HepG2 (cell line): ENCODE results near the gene GARS1. TPM values are rescaled to one million over a fixed set of nuclear protein-coding genes. Genes with fewer than 3 reads are reported as not detected.

Experiments
- LCORL ChIP-seq, 2 experiments: fragments of 450-650 bp in 1 of 2; sonication (generic) in 1 of 2; formaldehyde crosslinking in 1 of 2; IDR thresholded peaks; 2 replicates each; pipeline versions ENCODE4 v1.5.0 to v1.6.1; 2017 to 2020; ENCODE audit warnings: antibody characterized with exemption in 1 of 2, missing genetic modification reagents in 1 of 2
- ZNF652 ChIP-seq: IDR thresholded peaks from 2 replicates; pipeline ENCODE4 v1.6.1; 2016; ENCODE audit warnings: low read depth, borderline replicate concordance
- ZNF816 ChIP-seq: sonication (generic); formaldehyde crosslinking; IDR thresholded peaks from 2 replicates; pipeline ENCODE4 v1.8.0; 2022; ENCODE audit warnings: missing genetic modification reagents, mild to moderate bottlenecking, borderline replicate concordance
- polyA plus RNA-seq, 8 experiments: library from polyadenylated mRNA; depleted of rRNA in 3 of 8; stranded (reverse) in 7 of 8; unstranded in 1 of 8; fragments of >200 nt; fragmentation: Illumina TruSeq in 4 of 8; extraction: Trizol in 4 of 8; gene quantifications; 2 replicates each; pipeline versions ENCODE4 v1.2.1 to v1.2.3, GENCODE V29; 2011 to 2016; ENCODE audit warnings: low read depth in 4 of 8, missing spikeins in 1 of 8, mixed read lengths in 1 of 8; ENCODE audit not compliant: insufficient read depth in 1 of 8
- total RNA-seq, 5 experiments: library from RNA; depleted of rRNA; stranded (reverse); fragments of >200 nt; fragmentation: Illumina TruSeq; extraction: Trizol; gene quantifications; 2 replicates each; pipeline ENCODE4 v1.2.3, GENCODE V29; 2016; ENCODE audit warnings: low read depth in 1 of 5
- TF ChIP-seq, protein P1 (sequence below), 2 experiments: fragments of 450-650 bp in 1 of 2; sonication (generic) in 1 of 2; formaldehyde crosslinking in 1 of 2; IDR thresholded peaks; 2 replicates each; pipeline versions ENCODE4 v1.6.1 to v1.8.0; 2016 to 2022; ENCODE audit warnings: antibody characterized with exemption in 1 of 2, mild to moderate bottlenecking in 1 of 2, missing genetic modification reagents in 1 of 2
- TF ChIP-seq, protein P2 (sequence below): sonication (generic); formaldehyde crosslinking; IDR thresholded peaks from 2 replicates; pipeline ENCODE4 v1.4.0; 2020; ENCODE audit warnings: mild to moderate bottlenecking, missing genetic modification reagents, borderline replicate concordance

GARS1 gene
- total and polyA plus RNA-seq, 2 of the 13 experiments (the other 11 are each of a cell fraction or from before 2014, with no cell fraction given): 140 to 460 TPM

DNA sequence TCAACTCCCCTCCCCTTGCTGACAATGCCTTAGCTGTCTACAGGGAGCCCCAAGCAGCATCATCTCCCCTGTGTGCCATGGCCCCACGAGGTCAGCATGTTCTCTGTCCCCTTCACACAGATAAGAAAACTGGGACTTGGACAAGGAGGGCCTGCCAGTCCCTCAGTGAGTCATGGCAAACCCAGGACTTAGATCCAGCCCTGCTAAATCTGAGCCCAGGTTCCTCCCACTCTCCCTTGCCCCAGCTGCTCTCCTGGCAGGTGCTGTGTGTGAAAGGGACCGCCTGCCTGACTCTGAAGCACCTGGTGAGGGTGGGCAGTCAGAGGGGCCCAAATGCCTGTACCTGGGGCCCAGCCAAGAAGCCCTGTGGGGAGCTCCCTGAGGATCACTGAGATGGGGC lies 80.2 kb downstream of the GARS1 start (continued):
- TF ChIP-seq, protein P1, sequence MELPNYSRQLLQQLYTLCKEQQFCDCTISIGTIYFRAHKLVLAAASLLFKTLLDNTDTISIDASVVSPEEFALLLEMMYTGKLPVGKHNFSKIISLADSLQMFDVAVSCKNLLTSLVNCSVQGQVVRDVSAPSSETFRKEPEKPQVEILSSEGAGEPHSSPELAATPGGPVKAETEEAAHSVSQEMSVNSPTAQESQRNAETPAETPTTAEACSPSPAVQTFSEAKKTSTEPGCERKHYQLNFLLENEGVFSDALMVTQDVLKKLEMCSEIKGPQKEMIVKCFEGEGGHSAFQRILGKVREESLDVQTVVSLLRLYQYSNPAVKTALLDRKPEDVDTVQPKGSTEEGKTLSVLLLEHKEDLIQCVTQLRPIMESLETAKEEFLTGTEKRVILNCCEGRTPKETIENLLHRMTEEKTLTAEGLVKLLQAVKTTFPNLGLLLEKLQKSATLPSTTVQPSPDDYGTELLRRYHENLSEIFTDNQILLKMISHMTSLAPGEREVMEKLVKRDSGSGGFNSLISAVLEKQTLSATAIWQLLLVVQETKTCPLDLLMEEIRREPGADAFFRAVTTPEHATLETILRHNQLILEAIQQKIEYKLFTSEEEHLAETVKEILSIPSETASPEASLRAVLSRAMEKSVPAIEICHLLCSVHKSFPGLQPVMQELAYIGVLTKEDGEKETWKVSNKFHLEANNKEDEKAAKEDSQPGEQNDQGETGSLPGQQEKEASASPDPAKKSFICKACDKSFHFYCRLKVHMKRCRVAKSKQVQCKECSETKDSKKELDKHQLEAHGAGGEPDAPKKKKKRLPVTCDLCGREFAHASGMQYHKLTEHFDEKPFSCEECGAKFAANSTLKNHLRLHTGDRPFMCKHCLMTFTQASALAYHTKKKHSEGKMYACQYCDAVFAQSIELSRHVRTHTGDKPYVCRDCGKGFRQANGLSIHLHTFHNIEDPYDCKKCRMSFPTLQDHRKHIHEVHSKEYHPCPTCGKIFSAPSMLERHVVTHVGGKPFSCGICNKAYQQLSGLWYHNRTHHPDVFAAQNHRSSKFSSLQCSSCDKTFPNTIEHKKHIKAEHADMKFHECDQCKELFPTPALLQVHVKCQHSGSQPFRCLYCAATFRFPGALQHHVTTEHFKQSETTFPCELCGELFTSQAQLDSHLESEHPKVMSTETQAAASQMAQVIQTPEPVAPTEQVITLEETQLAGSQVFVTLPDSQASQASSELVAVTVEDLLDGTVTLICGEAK (IDR thresholded peaks at IDR 0.05): no peak
- TF ChIP-seq, protein P1 (CRISPR knock-in tag; IDR thresholded peaks at IDR 0.05): no peak
- TF ChIP-seq, protein P2, sequence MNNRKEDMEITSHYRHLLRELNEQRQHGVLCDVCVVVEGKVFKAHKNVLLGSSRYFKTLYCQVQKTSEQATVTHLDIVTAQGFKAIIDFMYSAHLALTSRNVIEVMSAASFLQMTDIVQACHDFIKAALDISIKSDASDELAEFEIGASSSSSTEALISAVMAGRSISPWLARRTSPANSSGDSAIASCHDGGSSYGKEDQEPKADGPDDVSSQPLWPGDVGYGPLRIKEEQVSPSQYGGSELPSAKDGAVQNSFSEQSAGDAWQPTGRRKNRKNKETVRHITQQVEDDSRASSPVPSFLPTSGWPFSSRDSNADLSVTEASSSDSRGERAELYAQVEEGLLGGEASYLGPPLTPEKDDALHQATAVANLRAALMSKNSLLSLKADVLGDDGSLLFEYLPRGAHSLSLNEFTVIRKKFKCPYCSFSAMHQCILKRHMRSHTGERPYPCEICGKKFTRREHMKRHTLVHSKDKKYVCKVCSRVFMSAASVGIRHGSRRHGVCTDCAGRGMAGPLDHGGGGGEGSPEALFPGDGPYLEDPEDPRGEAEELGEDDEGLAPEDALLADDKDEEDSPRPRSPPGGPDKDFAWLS: no peak
- no peak for TF ChIP-seq ZNF652 (CRISPR knock-in tag)
- no peak for TF ChIP-seq LCORL (IDR thresholded peaks at IDR 0.05)
- TF ChIP-seq LCORL (CRISPR knock-in tag; IDR thresholded peaks at IDR 0.05): no peak
- TF ChIP-seq ZNF816 (CRISPR knock-in tag): no peak
